Coronary artery (tissue), 2 donors: Measurements from ENCODE around the gene PRR36.

Experiments
- DNase-seq: peaks from one replicate; pipeline ENCODE4 v3.0.0-alpha.2; 2017; ENCODE audit warnings: low spot score
- H3K27ac ChIP-seq, 2 donors: fragments of 200-600 bp; sonication (generic); one replicate each; pipeline ENCODE4 v1.5.1; 2016 to 2019
- H3K4me3 ChIP-seq: fragments of 200-600 bp; sonication (generic); 2 replicates; pipeline ENCODE4 v1.5.1; 2016; ENCODE audit warnings: mild to moderate bottlenecking, moderate library complexity
- CTCF ChIP-seq: fragments of 200-600 bp; sonication (generic); IDR thresholded peaks from one replicate; pipeline ENCODE4 v1.5.1; 2019; ENCODE audit warnings: antibody characterized with exemption

PRR36 gene

GRCh38 chr19:7844951-7845350 is 29.2 kb downstream of the PRR36 start:
- DNase-seq = no peak
- no peak for TF ChIP-seq CTCF
- Histone ChIP-seq H3K27ac (no peak overlapping the region), H3K4me3 (no peak overlapping the region)

- Histone ChIP-seq H3K4me3 (no peak overlapping the region), H3K27ac (no peak overlapping the region)
- no peak for TF ChIP-seq CTCF
- DNase-seq = no peak
These were observed 29.8 kb downstream of the PRR36 start for GRCh38 chr19:7844405-7844804.

DNA sequence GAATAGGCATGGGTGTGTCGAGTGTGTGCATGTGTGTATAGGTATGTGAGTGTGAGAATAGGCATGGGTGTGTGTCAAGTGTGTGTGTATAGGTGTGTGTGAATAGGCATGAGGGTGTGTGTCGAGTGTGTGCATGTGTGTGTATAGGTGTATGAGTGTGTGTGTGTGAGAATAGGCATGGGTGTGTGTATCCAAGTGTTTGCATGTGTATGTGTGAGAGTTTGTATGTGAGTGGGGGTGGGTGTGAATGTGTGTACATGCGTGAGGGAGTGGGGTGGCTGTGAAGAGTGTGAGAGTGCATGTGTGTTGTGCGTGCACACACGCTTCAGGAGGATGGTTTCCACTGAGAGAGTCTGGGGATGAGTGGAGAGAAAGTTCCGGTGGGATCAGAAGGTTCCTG is 30.7 kb downstream of the PRR36 start:
- DNase-seq = no peak
- TF ChIP-seq CTCF = no peak
- no peak overlapping the region for H3K4me3 ChIP-seq
- H3K27ac ChIP-seq = no peak overlapping the region

DNA sequence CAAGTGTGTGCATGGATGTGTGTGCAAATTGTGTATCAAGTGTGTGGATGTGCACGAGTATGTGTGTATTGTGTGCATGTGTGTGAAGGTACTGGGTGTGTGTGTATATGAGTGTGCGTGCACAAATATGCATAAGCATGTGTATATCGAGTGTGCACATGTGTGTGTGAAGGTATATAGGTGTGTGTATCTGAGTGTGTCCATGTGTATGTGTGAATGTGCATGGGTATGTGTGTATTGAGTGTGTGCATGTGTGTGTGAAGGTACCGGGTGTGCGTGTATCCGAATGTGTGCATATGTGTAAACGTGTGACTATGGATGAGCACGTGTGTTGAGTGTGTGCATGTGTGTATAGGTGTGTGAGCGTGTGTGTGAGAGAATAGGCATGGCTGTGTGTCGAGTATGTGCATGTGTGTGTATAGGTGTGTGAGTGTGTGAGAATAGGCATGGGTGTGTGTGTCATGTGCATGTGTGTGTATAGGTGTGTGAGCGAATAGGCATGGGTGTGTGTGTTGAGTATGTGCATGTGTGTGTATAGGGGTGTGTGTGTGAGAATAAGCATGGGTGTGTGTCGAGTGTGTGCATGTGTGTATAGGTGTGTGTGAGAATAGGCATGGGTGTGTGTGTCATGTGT is 31.4 kb downstream of the PRR36 start:
- Histone ChIP-seq H3K27ac (no peak overlapping the region), H3K4me3 (no peak overlapping the region)
- DNase-seq = no peak
- no peak for TF ChIP-seq CTCF

- no peak for DNase-seq
- Histone ChIP-seq H3K4me3 (no peak overlapping the region), H3K27ac (no peak overlapping the region)
- TF ChIP-seq CTCF = no peak
These were observed 32.2 kb downstream of the PRR36 start for GRCh38 chr19:7841751-7842660.

- no peak for TF ChIP-seq CTCF
- no peak for DNase-seq
- H3K4me3 ChIP-seq = no peak overlapping the region
- no peak overlapping the region for H3K27ac ChIP-seq
These were observed 33.6 kb downstream of the PRR36 start for GRCh38 chr19:7840629-7841028.

DNA sequence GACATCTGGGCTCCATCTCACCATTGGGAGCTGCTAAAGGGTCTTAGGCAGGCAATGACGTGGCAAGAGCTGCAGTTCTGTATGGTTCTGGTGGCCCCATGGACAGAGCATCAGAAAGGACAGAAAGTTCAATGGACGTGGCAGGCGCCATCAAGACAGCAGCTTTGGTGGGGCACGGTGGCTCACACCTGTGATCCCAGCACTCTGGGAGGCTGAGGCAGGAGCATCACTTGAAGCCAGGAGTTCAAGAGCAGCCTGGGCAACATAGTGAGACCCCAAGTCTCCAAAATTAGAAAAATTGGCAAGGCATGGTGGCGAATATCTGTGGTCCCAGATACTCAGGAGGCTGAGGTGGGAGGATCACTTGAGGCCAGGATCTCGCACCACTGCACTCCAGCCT is 34.7 kb downstream of the PRR36 start:
- Histone ChIP-seq H3K4me3 (no peak overlapping the region), H3K27ac (no peak overlapping the region)
- TF ChIP-seq CTCF = no peak
- DNase-seq = no peak
